Measurements from ENCODE around the gene SMIM33. TPM values are rescaled to one million over a fixed set of nuclear protein-coding genes. Genes with fewer than 3 reads are reported as not detected.
"Not testable (repeated sequence)": the region's sequence is repeated elsewhere in the genome, so short reads cannot be mapped to it uniquely, and the experiment has no call there.

Gene SMIM33
- polyA plus RNA-seq, 1 experiment: not detected

- no peak overlapping the region for H3K27ac ChIP-seq (ENCODE audit: low read depth, low read length)
- H3K27me3 ChIP-seq (ENCODE audit: control insufficient read depth, insufficient read depth, low read length): no peaks in the 10 kb centered on the region
- POLR2A ChIA-PET: interaction anchor here (0.6 kb wide), 1 partner anchor 51 kb away, joined by 4 read pairs; no protein-coding TSS in a partner anchor
- H3K4me3 ChIP-seq (ENCODE audit: low read depth, low read length): no peak overlapping the region
- DNase-seq (ENCODE audit: low read depth, low spot score): no peak
- H3K9me3 ChIP-seq (ENCODE audit: control insufficient read depth, insufficient read depth, low read length): no peaks in the 10 kb centered on the region
- CTCF ChIA-PET: interaction anchor here (0.7 kb wide), 1 partner anchor 88 kb away, joined by 5 read pairs; no protein-coding TSS in a partner anchor
- no peak for TF ChIP-seq CTCF (IDR thresholded peaks at IDR 0.05; ENCODE audit: low read depth, low read length)
Observed at GRCh38 chr5:139475865-139476617, 5.2 kb downstream of the SMIM33 start.

GRCh38 chr5:139478657-139479423, 8.0 kb downstream of the SMIM33 start:
- CTCF ChIA-PET: interaction anchor here (0.7 kb wide), 1 partner anchor 56 kb away, joined by 3 read pairs; no protein-coding TSS in a partner anchor
- H3K27me3 ChIP-seq (ENCODE audit: control insufficient read depth, insufficient read depth, low read length); H3K9me3 ChIP-seq (ENCODE audit: control insufficient read depth, insufficient read depth, low read length); H3K4me3 ChIP-seq (ENCODE audit: low read depth, low read length); DNase-seq (ENCODE audit: low read depth, low spot score); H3K27ac ChIP-seq (ENCODE audit: low read depth, low read length); POLR2A ChIA-PET: not testable (repeated sequence)

GRCh38 chr5:139479729-139480128, 8.9 kb downstream of the SMIM33 start:
- DNase-seq (ENCODE audit: low read depth, low spot score); H3K9me3 ChIP-seq (ENCODE audit: control insufficient read depth, insufficient read depth, low read length); H3K4me3 ChIP-seq (ENCODE audit: low read depth, low read length); H3K27ac ChIP-seq (ENCODE audit: low read depth, low read length); H3K27me3 ChIP-seq (ENCODE audit: control insufficient read depth, insufficient read depth, low read length): not testable (repeated sequence)
- ChIA-PET CTCF (interaction anchor here (0.6 to 1.2 kb wide), 5 partner anchors 20 to 60 kb away, joined by 3 to 5 read pairs (median 3); no protein-coding TSS in a partner anchor), POLR2A (interaction anchor here (0.6 to 0.7 kb wide), 3 partner anchors 11 to 45 kb away, joined by 3 to 8 read pairs (median 4); no protein-coding TSS in a partner anchor)

GRCh38 chr5:139481122-139481533, 10.3 kb downstream of the SMIM33 start:
- DNase-seq (ENCODE audit: low read depth, low spot score): no peak
- no peak for TF ChIP-seq CTCF (IDR thresholded peaks at IDR 0.05; ENCODE audit: low read depth, low read length)
- ChIA-PET CTCF (interaction anchor here (1.2 kb wide), 1 partner anchor 58 kb away, joined by 3 read pairs; no protein-coding TSS in a partner anchor), POLR2A (interaction anchor here (1.4 to 1.5 kb wide), 2 partner anchors 22 to 37 kb away, joined by 3 to 5 read pairs; no protein-coding TSS in a partner anchor)
- Histone ChIP-seq H3K27ac (ENCODE audit: low read depth, low read length) (peak overlapping the region; percentile 92), H3K9me3 (ENCODE audit: control insufficient read depth, insufficient read depth, low read length) (no peaks in the 10 kb centered on the region), H3K4me3 (ENCODE audit: low read depth, low read length) (peak overlapping the region; percentile 76), H3K27me3 (ENCODE audit: control insufficient read depth, insufficient read depth, low read length) (no peaks in the 10 kb centered on the region)

- H3K27ac ChIP-seq (ENCODE audit: low read depth, low read length): peak overlapping the region; percentile 92
- no peaks in the 10 kb centered on the region for H3K27me3 ChIP-seq (ENCODE audit: control insufficient read depth, insufficient read depth, low read length)
- ChIA-PET CTCF (interaction anchor here (0.9 to 1.7 kb wide), 3 partner anchors 22 to 60 kb away, joined by 3 to 8 read pairs (median 5); no protein-coding TSS in a partner anchor), POLR2A (interaction anchor here (0.5 to 1.5 kb wide), 7 partner anchors 8 to 93 kb away, joined by 3 to 7 read pairs (median 5); partner anchors contain the start of gene UBE2D2)
- TF ChIP-seq CTCF (IDR thresholded peaks at IDR 0.05; ENCODE audit: low read depth, low read length): peak; percentile 30
- no peak for DNase-seq (ENCODE audit: low read depth, low spot score)
- peak overlapping the region; percentile 76 for H3K4me3 ChIP-seq (ENCODE audit: low read depth, low read length)
- H3K9me3 ChIP-seq (ENCODE audit: control insufficient read depth, insufficient read depth, low read length): no peaks in the 10 kb centered on the region
Observed at GRCh38 chr5:139481580-139482049, 10.8 kb downstream of the SMIM33 start.
